Measurements from ENCODE around the gene RITA1.

The RITA1 gene

DNA sequence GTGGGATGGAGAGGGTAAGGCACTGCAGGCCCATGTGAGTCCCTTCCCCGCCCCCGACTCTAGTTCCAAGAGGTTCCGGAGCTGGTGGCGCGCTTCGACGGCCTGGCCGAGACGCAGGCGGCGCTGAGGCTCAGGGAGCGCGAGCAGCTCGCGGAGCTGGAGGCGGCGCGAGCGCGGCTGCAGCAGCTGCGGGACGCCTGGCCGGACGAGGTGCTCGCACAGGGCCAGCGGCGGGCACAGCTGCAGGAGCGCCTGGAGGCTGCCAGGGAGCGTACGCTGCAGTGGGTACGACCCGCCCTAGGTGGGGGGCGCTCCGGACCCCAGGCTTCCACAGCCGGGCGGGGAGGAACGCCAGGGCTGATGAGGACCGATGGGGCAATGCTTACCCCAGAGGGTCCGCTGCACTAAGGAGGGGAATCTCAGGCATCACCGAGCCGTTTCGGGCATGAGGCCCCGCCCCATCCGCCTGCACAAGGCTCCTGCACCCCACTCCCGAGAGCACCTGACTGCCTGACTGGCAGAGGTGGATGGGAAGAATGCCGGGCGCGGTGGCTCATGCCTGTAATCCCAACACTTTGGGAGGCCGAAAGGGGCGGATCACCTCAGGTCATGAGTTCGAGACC is 31.1 kb upstream of the RITA1 start:
- DNase-seq: no peak

DNA sequence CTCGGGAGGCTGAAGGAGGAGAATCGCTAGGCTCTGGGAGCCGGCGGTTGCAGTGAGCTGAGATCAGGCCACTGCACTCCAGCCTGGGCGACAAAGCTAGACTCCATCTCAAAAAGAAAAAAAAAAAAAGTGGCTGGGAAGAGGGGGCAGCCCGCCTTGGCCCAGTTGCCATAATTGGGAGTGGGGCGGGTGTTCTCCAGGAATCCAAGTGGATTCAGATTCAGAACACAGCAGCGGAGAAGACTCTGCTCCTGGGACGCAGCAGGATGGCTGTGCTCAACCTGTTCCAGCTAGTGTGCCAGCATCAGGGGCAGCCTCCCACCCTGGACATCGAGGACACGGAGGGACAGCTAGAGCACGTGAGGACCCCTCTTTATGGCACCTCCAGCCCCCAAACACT is 30.5 kb upstream of the RITA1 start:
- DNase-seq: no peak

DNA sequence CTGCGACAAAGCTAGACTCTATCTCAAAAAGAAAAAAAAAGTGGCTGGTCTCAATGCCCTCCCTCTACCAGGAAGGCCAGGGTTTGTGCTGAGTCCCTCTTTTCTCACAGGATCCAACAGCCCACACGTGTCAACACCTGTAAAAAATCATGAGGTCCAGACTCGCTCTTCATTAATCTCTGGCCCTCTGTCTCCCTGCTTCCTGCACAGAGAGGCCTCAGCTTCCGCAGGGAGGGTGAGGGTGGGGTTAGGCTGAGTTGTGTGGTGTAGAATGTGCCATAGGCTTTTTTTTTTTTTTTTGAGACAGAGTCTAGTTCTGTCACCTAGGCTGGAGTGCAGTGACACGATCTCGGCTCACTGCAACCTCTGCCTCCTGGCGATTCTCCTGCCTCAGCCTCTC is 29.9 kb upstream of the RITA1 start:
- DNase-seq: no peak

DNA sequence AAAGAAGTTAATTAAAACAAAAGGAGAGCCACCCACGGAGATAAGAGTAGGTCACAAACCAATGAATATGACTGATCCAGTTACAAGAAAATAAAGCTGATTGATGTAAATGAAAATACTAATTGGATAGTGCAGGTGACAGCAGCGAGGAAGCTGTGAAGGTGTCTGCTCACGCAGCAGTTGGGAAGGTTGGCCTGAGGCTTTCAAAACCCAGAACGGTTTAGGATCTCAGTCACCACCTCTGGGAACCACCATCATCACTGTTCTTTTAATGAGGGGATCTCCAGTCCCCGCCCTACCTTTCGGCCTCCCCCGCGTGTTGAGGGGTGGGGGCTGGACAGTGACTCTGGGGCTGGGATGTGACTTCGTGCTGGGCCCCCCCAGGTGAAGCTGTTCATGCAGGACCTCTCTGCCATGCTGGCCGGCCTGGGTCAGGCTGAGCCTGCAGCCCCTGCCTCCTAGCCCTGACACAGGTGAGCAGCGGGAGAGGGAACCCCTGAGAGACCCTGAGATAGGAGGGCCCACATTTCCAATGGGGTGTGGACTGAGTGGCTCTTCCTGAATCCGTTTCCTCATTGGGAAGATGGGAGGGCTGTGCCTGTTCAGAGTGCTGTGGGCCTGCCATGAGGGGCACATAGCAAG is 28.2 kb upstream of the RITA1 start:
- no peak for DNase-seq

DNA sequence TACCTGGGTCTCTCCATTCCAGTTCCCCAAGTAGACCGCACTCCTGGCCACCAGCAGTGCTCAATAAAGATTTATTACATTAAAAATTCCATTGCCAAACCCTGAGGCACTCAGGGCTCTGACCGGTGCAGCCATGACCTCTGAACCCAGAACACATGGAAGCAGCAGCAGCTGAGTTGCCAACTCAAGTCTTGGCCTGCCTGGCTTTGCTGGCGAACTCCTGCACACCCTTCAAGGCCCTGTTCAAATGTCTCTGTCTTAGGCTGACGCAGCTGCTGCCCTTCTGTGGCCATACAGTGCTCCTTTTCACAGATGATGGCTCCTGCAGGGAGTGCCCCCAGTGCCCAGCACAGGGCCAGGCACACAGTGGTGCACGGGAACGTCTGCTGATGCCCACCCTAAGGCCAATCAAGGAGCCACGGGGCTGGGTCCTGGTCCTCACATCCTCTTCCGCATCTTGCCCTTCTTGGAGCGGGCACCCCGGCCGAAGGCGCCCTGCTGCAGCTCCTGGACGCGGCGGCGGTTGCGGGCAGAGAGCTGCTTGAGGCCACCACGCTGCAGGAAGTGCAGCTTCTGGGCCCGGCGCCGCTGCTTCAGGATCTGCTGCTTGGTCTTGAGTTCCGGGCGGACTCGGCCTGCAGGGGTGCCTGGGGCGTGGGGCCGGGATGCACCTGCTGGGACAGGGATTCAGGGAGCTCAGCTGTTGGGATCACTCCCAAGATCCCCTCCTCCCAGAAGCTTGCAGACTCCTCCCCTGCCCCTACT is 26.9 kb upstream of the RITA1 start:
- DNase-seq: no peak

DNA sequence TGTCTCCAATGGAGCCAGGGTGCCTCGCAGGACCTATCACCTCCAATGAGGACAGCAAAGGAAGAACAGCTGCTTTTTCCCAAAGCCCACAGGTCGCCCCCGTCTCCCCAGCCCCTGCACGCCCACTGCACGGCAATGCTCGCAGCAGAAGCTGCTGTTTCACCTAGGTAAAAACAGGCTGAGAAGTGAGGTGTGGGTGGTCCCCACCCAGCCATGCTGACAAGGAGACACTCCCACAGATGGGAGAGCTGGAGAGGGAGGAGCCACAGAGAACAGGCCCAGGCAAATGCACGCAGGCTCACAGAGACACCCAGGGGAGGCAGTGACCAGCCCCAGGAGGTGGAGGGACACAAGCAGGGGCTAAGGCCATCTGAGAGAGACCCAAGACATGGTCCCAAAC is 25.6 kb upstream of the RITA1 start:
- DNase-seq: no peak

DNA sequence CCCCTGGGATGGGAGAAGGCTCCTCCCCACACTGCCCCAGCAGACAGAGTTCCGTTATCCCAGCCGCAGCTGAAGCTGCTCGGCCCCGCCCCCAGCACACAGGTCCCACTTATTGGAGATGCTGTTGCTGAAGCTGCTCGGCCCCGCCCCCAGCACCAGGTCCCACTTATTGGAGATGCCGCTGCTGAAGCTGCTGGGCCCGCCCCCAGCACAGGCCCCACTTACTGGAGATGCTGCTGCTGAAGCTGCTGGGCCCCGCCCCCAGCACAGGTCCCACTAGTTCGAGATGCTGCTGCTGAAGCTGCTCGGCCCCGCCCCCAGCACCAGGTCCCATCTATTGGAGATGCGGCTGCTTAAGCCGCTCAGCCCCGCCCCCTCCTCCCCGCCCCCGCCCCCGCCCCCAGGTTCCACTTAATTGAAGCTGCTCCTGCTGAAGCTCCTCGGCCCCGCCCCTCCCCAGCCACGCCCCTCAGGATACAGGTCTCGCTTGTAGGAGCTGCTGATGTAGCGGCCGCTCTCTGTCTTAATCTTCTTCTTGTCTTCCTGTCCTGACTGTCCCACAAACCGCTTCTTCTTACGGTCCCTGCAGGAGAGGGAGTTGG is 24.0 kb upstream of the RITA1 start:
- no peak for DNase-seq

DNA sequence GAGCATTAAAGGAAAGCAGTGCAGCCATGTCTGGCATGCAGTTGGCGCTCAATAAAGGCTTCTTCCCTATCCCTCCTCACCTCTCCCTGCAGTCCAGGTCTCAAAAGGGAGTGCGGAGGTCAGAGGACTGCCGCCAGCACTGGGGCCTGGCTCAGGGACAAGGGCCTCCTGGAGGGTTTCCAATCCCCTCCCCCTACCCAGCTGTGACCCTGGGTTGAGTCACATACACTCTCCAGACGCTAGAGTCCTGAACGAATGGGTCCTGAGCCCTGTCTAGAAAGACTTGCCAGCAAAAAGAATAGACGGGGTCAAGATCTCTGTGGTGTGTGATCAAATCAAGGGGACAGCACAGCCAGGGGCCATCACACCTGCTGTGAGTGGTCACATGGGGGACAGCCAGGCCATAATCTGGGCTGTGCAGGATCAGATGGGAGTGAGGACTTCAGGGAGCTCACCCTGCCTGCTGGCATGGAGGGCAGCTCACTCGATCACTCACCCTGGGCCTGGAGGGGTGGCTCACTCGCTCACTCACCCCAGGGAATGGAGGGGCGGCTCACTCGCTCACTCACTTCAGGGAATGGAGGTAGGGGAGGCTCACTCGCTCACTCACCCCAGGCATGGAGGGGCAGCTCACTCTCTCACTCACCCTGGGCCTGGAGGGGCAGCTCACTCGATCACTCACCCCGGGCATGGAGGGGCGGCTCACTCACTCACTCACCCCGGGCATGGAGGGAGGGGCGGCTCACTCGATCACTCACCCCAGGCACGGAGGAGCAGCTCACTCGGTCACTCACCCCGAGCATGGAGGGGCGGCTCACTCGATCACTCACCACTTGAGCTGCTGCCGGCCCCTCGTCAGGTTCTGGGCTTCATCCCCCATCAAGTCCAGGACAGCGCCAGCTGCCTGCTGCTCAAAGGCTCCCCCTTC is 23.2 kb upstream of the RITA1 start:
- DNase-seq: no peak

DNA sequence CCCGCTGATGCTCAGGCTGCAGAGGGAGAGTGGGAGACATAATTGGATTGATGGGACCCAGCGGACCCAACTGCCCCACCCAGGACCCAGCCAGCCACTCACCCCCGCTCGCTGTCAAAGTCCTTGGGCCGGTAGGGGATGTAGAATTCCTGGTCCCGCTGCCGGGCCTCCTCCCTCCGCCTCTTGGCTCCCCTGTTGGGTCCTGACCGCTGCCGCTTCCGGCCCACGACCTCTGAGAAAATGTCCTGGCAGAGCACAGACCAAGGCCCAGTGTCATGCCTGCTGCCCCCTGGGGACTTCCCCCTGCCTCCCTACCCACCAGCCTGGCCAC is 22.5 kb upstream of the RITA1 start:
- DNase-seq: no peak

DNA sequence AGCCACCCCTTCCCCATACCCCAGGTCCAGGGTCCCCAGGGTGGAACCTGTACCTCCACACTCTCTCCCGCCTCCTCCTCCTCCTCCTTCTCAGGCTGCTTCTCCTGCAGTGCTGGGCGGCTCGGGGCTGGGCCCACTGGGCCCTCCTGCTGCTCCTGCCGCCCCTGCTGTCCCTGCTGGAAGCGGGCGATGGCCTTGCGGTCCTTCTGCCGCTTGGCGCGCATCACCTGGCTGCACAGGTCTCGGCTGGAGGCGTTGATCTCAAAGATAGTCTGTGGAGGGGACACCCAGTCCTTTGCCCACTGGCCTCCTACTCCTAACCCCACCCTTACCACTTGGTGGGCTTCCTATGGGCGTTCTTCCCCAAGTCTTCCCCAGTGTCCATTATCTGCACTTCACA is 21.5 kb upstream of the RITA1 start:
- no peak for DNase-seq

DNA sequence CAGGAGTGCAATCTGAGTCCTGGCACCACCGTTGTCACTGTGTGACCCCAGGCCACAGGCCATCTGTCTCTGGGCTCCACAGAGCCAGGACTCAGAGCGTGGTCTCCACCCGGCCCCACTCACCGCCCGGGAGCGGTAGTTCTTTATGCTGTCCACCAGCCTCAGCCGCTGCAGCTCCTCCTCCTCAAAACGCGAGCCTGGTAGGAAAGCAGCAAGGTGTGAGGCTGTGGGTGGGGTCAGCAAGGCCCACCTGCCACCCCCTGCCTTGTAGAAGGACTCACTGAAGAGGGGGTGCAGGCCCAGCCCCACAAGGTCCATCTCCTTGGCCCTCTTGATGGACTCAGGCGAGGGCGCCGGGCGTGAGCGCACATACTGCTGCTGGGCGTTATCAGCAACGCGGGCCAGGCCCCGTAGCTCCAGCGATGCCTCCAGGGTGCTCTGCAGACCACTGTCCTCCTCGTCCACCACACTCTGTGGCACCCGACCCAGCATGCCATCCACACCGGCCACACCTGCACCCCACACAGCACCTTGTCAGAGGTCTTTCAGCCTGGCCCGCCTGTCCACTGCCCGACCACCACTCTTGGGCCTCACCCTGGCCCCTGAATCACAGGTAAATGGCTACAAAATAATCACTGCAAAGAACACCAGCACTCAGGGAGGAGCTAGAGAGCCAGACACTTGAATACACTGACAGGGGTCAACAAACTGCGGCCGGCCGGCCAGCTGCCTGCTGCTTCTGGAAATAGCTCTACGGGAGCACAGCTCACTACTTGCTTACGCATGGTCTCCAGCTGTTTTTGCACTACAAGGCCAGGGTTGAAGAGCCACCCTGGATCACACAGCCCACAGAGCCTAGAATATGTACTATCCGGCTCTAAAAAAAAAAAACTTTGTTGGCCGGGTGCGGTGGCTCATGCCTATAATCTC is 19.7 kb upstream of the RITA1 start:
- no peak for DNase-seq

DNA sequence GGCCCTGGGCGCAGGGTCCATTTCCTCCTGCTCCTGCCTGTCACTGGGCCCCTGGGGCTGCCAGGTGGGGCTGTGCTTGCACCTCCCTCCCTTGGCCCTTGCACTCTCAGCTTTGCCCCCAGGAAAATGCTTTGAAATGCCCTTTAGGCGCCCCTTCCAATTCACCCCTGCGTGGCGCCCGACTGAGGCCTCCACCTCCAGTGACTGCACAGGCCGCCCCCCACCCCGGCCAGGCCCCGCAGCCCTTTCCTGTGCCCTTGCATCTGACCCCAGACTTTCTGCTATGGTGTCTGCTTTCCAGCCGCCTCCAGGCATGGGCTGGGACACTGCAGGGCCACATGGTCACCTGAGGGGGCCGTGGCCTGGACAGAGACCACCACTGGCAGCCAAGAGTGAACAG is 17.7 kb upstream of the RITA1 start:
- no peak for DNase-seq

DNA sequence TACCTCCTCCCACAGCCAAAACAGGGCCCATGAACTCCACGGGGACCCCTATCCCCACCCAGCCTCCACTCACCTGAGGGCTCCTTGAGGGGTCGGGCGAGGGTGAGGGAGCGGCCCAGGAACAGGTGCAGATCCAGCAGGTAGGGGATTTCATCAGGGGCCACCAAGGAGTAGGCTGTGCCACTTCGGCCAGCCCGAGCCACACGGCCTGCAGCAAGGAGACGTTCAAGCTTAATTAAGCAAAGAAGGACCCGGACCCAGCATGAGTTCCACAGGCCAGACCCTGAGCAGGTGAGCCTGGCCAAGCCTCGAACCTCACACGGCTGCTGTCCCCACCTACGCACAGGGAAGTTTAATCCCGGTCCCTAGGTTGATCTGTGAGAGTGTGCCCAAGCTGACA is 15.8 kb upstream of the RITA1 start:
- DNase-seq: no peak

DNA sequence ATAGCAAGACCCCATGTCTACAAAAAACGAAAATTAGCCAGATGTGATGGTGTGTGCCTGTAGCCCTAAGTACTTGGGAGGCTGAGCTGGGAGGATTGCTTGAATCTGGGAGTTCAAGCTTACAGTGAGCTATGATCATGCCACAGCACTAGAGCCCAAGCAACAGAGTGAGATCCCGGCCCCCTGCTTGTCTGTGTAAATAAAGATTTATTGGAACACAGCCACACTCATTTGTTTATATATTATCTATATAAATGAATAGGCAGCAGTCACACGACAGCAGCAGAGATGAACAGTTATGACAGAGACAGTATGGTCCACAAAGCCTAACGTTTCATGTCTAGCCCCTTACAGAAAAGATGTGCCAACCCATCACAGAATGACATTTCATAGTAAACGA is 15.1 kb upstream of the RITA1 start:
- DNase-seq: no peak

DNA sequence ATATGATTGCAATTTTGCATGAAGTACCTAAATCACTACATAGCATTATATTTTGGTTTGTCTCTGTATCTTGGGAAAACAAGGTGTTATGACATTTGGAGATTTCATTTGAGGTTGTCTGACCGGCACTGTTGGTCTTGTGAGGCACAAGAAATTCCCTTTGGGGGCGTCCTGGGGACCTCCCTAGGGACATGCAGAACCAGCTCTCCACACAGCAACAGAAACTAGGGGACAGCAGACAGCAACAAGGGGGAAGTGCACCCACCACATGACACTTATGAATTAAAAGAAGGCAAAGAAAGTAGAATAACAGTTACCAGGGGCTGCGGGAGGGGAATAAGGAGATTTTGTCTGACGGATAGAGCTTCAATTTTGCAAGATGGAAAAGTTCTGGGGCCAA is 14.6 kb upstream of the RITA1 start:
- DNase-seq: no peak

DNA sequence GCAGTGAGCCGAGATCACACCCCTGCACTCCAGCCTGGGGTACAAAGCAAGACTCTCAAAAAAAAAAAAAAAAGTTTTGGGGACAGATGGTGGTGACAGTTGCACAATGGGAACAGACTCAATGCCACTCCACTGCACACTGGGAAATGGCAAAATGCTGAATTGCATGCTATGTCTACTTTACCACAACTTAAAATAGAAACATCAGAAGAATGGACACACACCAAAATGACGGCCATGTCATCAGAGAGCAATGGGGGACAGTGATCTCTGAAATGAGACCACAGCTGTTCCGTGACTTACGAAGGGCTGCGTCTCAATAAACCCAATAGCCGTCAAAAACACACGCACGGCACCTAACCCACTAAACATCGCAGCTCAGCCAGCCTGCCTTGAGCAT is 14.0 kb upstream of the RITA1 start:
- no peak for DNase-seq

DNA sequence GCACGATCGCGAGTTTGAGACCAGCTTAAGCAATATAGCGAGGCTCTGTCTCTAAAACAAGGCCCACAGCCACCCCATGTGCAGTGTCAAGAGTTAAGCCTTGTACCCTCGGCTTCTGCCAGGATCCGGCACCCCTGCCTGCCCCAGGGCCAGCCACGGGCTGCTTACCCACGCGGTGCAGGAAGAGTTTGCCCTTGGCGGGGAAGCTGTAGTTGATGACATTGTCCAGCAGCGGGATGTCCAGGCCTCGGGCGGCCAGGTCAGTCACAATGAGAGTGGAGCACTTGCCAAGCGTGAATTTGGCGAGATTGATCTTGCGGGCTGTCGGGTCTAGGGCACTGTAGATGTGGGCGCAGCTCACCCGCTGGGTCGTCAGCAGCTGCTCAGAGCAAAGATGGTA is 13.3 kb upstream of the RITA1 start:
- DNase-seq: no peak

DNA sequence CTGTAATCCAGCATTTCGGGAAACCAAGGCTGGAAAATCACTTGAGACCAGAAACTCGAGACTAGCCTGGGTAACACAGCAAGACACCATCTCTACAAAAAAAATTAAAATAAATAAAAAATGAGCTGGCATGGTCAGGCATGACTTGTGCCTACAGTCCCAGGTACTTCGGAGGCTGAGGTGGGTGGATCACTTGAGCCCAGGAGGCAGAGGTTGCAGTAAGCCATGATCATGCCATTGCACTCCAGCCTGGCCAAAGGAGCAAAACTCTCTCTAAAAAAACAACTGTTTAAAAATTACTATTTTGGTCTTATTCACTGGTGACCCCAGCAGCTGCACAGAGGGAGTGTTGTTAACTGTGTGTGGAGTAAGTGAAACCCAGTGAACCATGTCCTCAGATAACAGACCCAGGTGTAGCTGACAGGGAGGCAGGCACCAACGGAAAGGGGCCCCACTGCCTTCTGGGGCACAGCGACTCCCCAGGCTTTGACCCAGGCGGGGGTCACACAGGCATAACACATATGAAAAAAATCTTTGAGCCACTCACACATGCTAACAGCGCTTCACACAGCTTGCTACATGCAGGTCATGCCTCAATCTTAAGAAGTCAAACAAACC is 12.3 kb upstream of the RITA1 start:
- no peak for DNase-seq

DNA sequence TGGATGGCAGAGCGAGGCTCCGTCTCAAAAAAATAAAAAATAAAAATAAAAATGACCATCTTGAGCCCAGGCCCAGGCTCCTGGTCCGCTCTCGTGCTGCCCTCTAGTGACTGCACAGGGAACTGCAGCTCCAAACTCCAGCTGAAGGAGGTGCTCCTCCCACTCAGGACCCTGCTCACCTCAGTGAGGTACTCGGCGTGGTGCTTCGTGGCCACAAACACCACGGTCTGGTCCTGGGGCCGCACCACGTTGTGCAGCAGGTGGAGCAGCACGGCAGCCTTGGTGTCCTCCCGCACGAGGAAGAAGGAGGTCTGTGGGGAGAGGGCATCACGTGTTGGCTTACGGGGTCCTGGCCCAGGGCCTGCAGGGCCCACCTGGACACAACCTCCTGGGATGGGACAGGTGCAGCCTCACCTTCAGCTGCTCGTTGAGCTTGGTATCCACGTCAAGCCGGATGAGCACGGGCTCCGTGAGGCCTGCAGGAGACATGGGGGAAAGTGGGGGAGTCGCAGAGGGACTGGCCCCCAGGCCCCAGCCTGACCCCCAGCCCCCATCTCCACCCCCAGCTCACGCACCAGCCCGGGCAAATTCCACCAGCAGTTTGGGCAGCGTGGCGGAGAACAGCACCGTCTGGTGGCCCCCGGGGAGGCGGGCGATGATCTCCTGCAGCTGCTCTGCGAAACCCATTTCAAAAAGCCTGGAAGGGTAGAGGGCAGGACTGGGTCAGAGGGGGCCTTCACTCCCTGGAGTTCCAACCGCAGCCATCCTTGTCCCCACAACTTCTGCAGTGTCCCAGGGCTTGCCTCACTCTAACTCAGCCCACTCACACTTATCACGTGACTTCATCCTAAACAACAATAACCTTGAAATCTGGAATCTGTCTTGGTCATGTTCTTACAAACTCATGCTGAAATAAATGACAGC is 10.8 kb upstream of the RITA1 start:
- peak; percentile 64 for DNase-seq

DNA sequence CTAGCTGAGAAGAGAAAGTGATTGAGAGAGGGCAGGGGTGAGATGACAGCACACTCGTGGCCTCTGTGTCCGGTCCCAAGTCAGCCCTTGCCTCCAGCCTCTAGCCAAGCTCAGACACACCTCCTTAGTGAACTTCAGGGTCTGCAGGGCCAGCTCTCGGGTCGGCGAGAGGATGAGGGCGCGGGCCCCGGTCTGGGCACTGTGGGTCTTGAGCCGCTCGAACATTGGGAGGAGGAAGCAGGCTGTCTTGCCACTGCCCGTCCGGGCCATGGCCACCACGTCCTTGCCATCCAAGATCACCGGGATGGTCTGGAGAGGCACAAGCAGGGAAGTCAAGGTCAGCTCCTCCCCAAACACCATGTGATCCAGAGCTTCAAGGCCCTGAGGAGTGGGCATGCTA is 6.5 kb upstream of the RITA1 start:
- no peak for DNase-seq
